HG03354 (cell line): ENCODE results near the gene DDX39A.
"Not testable (repeated sequence)": the region's sequence is repeated elsewhere in the genome, so short reads cannot be mapped to it uniquely, and the experiment has no call there.

Experiments
- ATAC-seq: cut with Tn5 transposase; IDR thresholded peaks from one replicate; pipeline ENCODE4 v1.9.1; 2021; ENCODE audit warnings: mild to moderate bottlenecking; ENCODE audit not compliant: unreplicated experiment, poor library complexity, severe bottlenecking

DDX39A gene

GRCh38 chr19:14419106-14419813 lies at the start of gene DDX39A:
Gene DDX39A (minus strand): TSS chr19:14419341. CDS start chr19:14413220, 6,121 bp downstream.
- peak; percentile 88 for ATAC-seq

DNA sequence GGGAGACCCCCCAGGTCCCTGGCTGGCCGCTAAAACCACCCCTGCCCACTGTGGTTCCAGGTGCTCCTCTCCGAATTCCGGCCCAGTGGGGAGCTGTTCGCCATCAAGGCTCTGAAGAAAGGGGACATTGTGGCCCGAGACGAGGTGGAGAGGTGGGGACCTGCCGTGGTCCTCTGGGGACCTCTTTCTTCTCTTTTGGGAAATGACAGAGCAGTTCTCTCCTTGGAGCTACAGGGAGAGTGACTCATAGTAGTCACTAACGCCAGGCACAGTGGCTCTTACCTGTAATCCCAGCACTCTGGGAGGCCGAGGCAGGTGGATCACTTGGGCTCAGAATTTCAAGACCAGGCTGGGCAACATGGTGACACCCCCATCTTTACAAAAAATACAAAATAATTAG lies 48.7 kb upstream of the DDX39A start:
- ATAC-seq, result no peak

DNA sequence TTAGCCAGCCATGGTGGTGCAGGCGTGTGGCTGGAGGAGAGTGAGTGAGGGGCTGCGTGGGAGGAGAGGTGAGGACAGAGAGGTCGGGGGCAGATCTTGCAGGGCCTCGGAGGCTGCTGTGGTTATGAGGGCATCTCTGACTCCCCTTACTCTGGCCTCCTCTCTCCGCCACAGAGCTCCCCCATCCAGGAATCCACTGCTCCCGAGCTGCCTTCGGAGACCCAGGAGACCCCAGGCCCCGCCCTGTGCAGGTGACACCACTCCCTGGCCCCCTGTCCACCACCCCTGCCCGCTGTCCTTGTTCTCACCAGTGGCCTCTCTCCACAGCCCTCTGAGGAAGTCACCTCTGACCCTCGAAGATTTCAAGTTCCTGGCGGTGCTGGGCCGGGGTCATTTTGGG lies 48.2 kb upstream of the DDX39A start:
- no peak for ATAC-seq

GRCh38 chr19:14463747-14464146 lies 44.6 kb upstream of the DDX39A start:
- ATAC-seq, result no peak

DNA sequence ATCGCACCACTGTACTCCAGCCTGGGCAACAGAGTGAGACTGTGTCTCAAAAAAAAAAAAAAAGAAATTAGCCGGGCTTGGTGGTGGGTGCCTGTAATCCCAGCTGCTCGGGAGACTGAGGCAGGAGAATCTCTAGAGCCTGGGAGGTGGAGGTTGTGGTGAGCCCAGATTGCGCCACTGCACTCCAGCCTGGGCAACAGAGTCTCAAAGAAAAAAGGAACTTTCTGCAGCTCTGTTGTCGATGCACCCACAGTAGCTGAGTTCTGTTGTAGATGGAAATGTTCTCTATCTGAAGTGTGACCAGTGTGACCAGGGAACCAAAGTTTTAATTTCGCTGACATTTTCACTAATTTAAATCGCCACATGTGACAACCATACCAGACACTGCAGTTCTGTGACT lies 43.3 kb upstream of the DDX39A start:
- not testable (repeated sequence) for ATAC-seq

DNA sequence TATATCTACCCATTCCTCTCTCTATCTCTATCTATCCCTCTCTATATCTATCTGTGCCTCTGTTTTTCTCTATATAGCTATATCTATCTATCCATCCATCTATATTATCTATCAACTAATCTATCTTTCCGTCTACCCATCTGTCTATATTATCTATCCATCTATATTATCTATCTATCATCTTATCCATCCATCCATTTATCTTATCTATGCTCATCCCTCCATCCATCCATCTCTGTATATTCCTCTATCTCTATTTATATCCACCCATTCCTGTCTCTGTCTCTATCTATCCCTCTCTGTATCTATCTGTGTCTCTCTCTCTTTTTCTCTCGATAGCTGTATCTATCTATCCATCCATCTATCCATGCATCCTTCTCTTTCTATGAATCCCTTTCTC lies 41.8 kb upstream of the DDX39A start:
- ATAC-seq, result no peak

- ATAC-seq, result no peak
These were observed 40.6 kb upstream of the DDX39A start for GRCh38 chr19:14459703-14460102.

- not testable (repeated sequence) for ATAC-seq
These were observed 33.2 kb upstream of the DDX39A start for GRCh38 chr19:14452303-14452702.

DNA sequence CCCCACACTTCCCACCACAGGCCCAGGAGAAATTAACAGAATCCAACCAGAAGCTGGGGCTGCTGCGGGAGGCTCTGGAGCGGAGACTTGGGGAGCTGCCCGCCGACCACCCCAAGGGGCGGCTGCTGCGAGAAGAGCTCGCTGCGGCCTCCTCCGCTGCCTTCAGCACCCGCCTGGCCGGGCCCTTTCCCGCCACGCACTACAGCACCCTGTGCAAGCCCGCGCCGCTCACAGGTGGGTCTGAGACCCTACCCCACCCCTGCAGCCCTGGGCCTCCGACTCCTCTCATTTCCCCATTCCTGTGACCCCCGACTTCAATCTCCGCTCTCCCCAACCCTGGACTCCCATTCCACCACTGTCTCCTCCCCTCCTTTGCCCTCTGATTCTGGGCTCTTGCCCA lies 31.7 kb upstream of the DDX39A start:
- no peak for ATAC-seq

DNA sequence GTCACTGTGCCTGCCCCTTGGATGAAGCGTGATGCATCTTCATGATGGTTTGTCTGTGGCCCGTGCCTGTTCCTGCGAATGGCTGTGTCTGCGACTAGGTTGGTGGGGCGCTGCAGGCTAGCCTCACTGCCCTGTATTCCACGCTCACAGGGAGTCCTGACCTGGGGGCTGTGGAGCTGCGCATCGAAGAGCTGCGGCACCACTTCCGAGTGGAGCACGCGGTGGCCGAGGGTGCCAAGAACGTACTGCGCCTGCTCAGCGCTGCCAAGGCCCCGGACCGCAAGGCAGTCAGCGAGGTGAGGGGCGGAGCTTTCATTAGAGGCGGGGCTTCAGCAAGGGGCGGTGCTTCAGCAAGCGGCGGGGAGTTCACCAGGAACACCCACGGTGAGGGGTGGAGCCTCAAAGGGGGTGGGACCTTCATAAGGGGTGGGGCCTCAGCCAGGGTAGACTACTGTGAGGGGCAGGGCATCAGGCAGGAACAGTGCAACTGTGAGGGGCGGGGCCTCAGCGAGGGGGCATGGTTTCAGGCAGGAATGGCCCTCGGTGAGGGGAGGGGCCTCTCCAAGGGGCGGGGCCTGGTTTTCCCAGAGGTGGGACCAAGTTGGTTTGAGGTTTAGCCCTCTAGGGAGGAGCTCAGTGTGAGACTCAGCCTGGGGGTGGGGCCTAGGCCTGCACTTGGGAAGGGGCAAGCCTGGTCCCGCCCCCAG lies 31.2 kb upstream of the DDX39A start:
- no peak for ATAC-seq

DNA sequence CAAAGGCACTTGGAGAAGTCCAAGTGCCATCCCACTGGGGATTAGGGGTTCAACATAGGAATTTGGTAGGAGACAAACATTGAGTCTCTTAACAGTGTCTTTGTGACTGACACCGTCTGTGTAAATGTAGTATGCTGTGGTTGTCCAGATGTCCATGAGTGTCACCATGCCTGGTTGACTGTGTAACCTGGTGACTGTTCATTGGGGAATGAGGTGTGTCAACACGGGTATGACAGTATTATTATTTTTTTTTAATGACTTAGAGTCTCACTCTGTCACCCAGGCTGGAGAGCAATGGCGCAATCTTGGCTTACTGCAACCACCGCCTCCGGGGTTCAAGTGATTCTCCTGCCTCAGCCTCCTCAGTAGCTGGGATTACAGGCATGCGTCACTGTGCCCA lies 30.2 kb upstream of the DDX39A start:
- ATAC-seq, result no peak

- no peak for ATAC-seq
These were observed 27.3 kb upstream of the DDX39A start for GRCh38 chr19:14446336-14447036.

DNA sequence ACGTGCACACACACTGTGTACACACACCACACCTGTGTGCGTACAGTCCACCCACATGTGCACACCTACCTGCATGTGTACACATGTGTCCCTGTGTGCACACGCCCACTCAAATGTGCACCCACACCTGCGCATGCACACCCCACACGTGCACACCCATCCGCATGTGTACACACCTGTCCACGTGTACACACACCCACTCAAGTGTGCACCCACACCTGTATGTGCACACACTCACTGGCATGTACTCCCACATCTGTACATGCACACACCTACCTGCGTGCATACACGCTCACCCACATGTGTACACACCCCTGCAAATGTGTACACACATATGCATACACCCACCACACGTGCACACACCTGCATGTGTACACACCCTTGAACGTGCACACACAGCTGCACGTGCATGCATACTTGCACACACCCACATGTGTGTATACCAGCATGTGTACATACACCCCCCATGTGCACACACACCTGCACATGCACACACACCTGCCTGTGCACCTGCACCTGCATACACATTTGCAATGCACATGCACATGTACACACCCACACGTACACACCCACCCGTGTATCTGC lies 24.6 kb upstream of the DDX39A start:
- ATAC-seq, result no peak

- ATAC-seq, result no peak
These were observed 23.9 kb upstream of the DDX39A start for GRCh38 chr19:14442891-14443631.

GRCh38 chr19:14441041-14441938 lies 22.1 kb upstream of the DDX39A start:
- no peak for ATAC-seq

DNA sequence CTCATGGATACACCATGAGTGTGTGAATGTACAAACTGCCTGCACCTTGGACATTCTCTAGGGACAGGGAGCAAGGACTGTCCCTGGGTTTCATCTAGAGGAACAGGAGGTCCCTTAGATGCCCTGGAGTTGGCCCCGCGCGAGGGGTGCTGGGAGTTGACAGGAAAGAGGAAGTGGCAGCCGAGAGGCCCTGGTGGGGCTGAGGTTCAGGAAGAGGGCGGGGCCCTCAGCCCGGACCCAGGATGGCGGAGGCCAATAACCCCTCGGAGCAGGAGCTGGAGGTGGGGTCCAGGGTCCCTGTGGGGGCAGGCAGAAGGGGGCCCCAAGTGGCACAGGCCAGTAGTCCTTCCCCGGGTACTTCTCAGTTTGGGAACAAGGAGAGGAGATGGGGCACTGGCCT lies 20.9 kb upstream of the DDX39A start:
- ATAC-seq, result peak; percentile 89

GRCh38 chr19:14439014-14439413 lies 19.9 kb upstream of the DDX39A start:
- ATAC-seq, result no peak

DNA sequence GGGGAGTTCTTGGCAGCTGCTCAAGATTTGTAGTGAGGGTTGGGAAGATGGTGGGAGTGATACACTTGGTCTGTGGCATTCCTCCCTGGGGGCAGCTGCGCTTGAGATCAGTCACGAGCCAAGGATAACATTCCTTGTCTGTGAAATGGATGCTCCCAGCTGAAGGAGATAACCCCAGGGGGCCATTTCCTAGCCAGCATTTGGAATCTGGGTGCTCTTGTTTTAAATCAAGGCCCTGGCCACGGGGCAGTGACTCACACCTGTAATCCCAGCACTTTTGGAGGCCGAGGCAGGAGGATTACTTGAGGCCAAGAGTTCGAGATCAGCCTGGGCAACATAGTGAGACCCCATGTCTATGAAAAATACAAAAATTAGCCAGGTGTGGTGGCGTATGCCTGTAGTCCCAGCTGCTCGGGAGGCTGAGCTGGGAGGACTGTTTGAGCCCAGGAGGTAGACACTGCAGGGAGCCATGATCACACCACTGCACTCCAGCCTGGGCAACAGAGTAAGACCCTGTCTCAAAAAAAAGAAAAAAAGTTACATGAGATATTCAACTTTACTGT lies 18.5 kb upstream of the DDX39A start:
- ATAC-seq, result no peak
